ENCODE results near the gene IMPDH1.
A peak's percentile ranks its signal among the peaks of the same experiment; 100 is the strongest.
"Not testable (repeated sequence)": the region's sequence is repeated elsewhere in the genome, so short reads cannot be mapped to it uniquely, and the experiment has no call there.

IMPDH1 gene

DNA sequence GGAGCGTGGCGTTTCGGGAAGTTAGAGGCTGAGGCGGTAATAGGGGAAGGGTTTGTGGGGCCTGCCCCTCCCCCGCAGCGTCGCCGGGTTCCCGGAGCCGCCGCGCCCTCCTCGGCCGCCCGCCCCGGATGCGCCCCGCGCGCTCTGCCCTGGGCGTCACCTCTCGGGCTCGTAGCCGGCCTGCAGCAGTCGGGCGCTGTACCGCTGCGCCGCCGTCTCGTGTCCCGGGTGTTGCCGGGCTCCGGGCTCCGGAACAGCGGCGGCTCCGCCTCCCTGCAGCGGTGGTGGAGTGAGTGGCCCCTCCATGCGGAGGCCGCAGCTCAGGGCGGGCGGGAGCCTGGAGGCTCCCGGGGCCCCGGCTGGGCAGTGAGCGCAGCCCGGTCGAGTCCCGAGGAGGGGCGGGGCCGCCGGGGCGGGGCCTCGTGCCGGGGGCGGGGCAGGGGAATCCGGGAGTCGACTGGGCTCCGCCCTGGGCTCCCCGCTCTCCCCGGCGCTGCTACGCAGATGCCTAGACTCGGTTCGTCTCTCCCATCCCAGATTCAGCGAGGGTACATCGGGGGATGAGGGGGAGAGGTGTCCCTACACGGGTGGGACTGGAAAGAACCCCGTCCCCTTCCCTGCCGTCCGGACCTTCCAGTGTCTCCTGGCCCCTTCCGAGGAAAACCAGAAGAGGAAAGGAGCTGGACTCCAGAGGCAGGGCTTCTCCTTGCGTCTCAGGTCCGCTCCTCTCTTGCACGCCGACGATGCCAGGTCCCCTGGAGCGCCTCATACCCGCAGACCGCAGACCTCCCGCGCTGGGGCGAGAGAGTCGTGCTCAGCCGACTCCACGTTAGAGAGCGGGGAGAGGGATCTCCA, at the start of gene IMPDH1:
Gene IMPDH1, minus strand, starts transcription at position 387 of the 855 bp plus-strand sequence. Its CDS starts 81 bp downstream, at position 306.
- DNase-seq: peak in 13 of 14 donors; percentile 47 to 82 (median 68)

DNA sequence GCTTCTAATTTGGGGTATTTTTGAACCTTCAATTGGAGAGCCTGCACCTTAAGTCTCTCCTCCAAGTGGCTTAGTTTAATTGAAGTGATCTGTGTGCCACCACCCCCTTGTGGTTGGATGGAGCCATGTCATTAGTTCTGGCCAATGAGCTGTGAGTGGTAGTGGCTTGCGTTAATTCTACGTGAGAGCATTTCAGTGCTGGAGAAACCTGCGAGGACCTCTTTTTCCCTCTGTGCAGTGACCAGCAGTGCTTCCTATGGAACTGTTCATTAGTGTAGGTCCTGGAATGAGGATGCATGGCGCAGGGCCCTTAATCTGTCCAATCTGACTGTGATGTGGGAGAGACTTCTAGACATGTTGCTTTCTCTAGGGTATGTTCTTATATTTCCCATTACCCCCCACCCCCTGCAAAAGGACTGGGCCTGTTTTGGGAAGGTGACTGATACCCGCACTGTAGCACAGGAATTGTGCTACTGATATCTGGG, 49.7 kb upstream of the IMPDH1 start:
- DNase-seq: peak in 9 of 14 donors; percentile 21 to 49 (median 35)

DNA sequence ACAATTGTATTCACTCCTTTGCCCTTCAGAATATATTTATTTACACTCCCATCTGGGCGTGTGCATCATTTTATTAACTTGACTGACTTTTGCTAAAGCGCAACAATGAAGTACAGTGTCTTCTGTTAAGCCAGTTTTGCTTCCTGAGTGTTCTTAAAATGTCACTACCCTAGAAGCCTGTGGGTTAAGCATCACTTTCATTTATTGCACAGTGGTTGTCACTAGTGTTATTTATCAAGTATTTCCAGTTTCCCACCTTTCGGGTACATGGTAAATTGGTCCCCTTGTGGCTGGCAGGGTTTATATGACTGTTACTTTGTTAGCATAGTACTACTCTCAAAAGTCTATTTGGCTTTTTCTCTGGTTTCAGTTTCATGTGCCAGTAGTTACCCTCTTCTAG, 49.2 kb upstream of the IMPDH1 start:
- DNase-seq: no peak

DNA sequence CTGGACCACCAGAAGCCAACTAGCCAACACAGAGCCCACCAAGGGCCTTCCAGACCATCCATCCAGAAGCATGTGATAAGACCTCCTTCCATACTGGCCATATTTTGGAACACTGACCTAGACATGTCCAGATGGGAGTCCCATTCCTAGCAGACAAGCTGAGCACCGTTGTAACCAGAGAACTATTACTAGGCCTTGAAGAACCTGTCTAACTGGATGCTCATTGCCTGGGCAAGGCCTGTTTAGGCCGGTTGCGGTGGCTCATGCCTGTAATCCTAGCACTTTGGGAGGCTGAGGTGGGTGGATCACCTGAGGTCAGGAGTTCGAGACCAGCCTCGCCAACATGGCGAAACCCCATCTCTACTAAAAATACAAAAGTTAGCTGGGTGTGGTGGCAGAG, 47.6 kb upstream of the IMPDH1 start:
- not testable (repeated sequence) for DNase-seq

DNA sequence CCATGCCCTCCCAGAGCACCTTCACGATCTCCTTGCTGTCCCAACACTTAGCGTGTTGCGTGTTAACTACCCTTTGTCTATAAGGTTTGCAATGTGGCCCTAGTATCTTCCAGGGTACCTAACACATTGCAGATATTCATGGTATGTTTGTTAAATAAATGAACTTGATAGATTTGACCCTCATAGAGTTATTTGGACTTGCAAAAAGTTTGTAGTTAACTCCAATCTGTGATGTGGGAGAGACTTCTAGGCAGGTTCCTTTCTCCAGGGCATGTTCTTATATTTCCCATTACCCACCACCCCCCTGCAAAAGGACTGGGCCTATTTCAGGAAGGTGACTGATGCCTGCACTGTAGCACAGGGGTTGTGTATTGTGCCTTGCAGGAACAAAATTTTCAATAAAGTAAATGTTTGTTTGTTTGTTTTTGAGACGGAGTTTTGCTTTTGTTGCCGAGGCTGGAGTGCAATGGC, 46.5 kb upstream of the IMPDH1 start:
- no peak for DNase-seq

DNA sequence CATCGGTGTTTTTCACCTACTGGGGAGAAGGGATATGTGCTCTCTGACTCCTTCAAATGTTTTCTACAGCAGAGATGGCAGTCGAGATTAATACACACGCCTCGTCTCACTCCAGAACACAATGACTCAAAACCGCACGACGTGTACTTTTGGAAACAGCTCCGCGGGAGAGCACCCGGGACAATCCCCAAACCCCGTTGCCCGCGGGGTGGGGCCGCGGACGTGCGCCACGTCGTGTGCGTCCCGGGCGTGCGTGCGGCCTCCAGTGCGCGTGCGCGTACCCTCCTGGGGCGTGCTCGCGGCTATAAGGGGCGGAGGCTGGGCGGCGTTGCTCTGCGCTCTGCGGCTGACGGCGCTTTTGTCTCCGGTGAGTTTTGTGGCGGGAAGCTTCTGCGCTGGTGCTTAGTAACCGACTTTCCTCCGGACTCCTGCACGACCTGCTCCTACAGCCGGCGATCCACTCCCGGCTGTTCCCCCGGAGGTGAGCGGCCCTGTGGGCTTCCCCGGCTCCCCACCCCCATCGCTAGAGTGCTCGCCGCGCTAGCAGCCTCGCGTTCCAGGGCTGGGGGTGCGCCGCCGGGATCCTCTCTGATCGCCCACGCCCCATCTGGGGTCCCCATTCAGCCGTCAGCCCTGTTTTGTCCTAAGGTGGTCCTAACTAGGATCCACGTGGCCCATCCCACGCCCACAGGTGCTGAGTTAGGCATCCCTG, 45.9 kb upstream of the IMPDH1 start, which contains the start of gene HILPDA:
Gene HILPDA, plus strand, starts transcription at position 336 of the 712 bp plus-strand sequence. CDS start 1,391 bp downstream, outside the sequence.
- DNase-seq: peak; percentile 52 to 91 (median 85)

DNA sequence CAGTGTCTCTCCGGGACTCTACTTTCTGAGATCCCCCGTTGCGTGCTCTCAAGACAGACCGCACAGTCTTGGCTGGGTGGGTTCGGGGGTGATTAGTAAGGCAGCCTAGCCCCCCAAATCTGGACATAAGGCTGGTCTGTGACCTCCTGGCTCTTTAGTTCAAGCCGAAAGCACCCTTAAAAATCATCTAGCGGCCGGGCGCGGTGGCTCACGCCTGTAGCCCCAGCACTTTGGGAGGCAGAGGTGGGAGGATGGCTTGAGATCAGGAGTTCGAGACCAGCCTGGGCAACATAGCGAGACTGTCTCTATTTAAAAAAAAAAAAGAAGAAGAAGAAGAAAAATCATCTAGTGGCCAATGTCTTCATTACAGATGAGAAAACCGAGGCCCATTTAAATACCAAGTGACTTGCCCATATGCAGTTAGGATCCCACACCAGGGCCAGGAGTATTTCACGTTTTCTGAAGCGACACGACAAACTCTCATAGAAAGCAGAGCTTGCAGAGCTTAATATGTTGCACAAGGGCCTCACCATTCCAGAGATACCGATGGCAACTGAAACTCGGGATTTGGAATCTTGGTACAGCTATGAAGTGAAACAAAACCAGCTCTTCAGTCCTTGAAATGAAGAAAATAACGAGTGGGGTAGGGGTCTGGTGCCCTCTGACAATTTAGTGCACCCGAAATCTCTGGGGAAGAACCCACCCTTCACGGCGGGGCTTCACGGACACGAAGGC, 45.2 kb upstream of the IMPDH1 start:
- DNase-seq: no peak

DNA sequence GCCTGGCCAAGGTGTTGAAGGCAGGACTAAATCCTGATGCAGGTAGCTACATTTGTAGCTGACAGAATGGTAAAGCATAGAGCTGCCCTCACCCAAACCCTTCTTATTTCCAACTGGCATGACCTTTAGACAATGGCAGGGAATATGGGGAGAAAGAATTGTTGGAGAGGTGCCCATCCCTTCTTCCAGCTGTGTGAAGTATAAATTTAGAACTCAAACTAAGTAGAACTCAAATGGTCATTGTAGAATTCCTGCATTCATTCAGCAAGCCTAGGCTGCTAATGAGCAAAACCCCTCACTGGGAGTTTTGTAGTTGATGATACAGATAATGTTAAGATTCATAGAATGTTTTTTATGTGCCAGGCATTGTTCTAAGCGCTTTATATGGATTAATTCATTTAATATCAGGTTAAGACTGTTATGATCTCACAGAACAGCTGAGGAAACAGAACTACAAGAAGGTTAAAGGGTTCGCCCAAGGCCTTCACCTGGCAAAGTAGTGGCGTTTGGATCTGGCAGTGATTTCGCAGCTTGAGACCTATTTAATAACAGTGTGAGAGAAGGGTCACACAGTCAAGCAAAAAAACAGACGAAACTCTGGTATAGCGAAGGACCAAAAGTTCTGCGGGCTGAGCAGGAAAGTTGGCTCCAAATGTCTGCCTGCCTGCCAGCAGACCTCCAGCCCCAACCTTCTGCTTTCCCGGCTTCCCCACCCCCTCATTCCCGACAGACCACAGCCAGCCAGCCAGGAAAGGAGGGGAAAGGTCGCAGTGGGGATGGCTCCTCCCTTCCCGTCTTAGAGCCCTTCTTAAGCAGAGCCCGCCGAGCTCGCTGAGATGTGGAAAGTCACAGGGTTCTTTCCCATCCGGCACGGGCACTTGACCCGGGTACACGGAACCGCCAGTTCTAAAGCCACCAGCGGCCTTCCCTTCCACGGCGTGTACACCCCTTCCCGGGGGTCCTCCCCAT, 44.3 kb upstream of the IMPDH1 start:
- peak in 11 of 14 donors; percentile 14 to 87 (median 52) for DNase-seq

DNA sequence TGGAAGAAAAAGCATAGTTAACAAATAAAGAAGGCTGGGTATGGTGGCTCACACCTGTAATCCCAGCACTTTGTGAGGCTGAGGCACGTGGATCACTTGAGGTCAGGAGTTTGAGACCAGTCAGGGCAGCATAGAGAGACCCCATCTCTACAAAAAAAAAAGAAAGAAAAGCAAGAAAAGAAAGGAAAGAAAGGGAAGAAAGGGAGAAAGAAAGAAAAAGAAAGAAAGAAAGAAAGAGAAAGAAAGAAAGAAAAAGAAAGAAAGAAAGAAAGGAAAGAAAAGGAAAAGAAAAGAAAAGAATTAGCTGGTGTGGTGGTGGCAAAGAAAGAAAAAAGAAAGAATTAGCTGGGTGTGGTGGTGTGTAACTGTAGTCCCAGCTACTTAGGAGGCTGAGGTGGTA, 42.8 kb upstream of the IMPDH1 start:
- no peak for DNase-seq

DNA sequence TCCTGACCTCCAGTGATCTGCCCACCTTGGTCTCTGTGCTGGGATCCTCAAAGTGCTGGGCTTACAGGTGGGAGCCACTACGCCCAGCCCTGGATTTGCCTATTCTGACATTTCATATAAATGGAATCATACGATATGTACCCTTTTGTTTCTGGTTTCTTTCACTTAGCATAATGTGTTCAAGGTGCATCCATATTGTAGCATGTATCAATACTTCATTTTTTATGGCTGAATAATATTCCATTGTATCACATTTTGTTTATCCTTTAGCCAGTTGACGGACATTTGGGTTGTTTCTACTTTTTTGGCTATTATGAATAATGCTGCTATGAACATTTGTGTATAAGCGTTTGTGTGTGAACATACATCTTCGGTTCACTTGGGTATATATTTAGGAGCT, 41.1 kb upstream of the IMPDH1 start:
- no peak for DNase-seq

DNA sequence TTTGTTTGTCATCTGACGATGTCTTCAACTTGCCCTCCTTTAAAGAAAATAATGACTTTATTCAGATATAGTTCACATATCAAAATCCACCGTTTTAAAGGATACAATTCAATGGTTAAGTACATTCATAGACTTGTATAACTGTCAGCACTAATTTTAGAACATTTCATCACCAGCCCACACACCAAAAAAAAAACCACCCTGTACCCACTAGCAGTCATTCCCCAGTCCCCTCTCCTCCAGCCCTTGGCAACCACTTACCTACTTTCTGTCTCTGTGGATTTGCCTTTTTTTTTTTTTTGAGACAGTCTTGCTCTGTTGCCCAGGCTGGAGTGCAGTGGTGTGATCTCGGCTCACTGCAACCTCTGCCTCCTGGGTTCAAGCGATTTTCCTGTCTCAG, 40.6 kb upstream of the IMPDH1 start:
- DNase-seq: no peak

DNA sequence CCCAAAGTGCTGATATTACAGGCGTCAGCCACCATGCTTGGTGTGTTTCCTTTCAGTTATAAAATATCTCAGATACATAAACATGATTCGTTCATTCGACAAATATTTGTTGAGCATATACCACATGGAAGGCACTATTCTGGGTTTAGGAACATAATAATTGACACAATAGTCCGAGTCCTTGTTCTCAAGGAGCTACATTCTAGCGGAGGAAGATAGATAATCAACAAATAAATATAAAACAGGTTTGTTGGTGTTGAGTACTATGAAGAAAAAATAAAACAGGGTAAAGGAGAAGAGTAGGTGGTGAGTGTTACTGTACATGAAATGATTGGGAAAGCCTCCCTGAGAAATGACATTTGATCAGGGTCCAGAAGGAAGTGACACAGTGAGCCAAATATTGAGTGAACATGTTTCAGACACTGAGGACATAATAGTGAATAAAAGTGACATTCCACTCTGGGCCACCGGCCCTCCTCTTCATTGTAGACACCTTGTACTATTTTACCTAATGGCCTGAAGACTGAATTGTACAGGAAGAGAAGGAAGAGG, 39.0 kb upstream of the IMPDH1 start:
- no peak for DNase-seq

DNA sequence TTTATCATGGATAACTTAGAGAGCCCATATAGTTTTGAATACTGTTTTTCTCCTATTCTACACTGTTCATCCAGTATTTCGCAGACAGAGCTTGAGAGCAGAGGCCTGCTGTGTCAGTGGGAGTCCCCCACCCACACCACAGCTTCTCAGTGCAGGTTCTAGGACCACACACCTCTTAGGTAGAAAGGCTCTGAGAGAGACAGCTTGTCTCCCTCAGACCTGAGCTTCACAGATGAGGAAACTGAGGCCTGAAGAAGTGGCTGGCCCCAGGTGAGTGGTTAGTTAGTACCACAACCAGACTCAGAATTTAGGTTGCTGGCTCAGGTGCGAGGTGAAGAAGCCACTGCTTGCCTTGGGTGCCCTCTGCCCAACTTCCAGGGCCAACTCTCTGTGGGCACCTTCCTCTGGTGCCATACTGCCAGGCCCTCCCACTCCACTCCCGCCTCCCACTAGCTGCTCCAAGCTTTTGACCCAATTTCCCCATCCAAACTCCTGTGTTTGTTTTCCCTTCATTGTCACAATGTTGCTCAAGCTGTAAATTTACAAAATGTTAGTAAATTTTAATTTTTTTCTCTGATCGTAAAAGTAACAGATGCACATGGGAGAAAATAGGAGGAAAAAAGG, 38.3 kb upstream of the IMPDH1 start:
- no peak for DNase-seq

DNA sequence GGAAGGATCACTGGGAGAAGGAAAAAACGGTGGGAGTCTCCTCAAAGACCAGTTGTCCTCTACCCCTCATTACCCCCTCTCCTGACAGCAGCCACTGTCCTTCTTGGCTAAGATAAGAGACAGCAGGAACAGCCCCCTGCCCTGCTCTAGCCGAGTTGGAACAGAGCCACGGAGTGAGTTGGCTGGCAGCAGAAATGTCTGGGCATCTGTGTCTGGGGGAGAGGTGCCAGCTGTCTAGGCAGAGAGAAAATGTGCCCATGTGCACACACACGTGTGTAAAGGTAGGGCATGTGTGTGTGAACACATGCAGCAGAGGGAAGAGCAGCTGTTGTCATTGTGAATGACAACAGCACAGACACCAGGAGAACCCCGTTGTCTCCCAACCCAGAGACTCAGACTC, 36.5 kb upstream of the IMPDH1 start:
- DNase-seq: peak in 5 of 14 donors; percentile 6 to 39 (median 20)

DNA sequence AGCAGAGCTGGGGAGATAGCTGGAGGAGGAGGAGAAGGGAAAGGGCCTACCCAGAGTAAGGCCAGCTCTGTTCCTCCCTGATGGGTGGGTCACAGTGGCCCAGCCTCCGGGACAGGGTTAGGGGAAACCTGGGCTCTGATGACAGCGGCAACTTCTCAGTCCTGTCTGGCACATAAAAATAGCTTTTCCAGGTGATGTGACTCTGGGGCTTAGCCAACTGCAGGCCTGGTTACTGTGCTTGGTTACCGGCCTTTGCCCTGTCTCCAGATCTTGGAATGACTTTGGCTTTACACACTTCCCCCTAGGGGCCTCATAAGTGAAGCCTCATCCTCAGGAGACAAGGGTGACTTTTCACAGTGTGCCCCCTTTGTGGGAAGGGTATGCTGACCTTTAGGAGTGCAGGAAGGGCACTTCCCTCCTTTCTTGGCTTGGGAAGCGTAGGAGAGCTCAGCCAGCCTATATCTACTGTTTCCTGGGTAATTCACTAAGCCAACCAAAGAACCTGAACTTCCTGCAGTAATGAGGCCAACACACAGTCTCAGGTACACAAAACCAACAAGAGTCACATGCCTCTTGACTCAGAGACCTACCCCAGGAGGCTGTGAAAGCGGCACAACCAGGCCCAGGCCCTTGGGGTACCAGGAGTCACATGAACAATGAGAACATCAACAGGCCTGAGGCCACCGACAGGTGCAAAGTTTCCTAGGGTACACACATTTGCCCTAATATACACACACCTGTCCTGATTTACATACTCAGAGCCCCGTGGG, 34.2 kb upstream of the IMPDH1 start:
- DNase-seq: no peak

DNA sequence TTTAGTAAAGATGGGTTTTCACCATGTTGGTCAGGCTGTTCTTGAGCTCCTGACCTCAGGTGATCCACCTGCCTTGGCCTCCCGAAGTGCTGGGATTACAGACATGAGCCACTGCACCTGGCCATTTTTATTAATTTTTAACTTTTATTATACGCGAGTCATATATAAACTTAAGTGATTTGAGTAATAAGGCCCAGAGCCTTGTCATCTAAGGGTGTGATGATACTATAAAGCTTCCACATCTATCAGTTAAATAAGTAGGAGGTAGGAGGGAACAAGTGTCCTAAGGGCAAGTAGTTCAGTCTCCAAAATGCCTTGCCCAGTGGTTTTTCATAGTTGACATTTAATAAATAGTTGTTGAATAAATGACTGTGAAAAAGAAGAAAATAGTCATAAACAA, 32.6 kb upstream of the IMPDH1 start:
- DNase-seq: no peak

DNA sequence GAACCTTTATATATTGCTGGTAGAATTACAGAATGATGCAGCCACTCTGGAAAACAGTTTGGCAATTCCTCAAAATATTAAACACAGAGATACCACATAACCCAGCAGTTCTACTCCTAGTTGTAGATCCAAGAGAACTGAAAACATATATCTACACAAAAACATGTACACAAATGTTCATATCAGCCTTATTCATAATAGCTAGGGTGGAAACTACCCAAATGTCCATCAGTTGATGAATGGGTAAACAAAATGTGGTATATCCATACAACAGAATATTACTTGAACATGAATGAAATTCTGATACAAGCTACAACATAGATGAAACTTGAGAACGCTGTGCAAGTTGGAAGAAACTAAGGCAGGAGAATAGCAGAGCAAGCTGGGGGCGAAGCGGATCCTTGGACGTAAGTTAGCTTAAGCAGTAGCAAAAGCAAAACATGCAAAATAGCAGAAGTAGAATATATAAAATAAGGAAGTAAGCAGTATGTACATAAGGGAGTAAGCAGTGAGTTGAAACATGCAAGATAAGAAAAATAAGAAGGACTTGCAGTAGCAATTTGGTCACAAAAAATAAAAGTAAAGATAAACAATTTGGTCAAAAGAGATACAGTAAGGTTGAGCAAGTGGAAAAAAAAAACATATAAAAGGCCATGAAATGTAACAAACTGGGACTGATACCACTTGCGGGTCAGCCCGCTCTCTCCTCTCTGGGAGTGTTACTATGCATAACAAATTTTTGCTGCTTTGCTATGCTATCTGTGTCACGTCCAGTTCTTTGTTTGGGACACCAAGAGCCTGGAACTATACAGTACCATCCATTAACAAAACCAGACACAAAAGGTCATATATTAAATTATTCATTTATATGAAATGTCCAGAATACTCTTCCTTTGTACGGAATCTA, 27.9 kb upstream of the IMPDH1 start:
- no peak for DNase-seq

DNA sequence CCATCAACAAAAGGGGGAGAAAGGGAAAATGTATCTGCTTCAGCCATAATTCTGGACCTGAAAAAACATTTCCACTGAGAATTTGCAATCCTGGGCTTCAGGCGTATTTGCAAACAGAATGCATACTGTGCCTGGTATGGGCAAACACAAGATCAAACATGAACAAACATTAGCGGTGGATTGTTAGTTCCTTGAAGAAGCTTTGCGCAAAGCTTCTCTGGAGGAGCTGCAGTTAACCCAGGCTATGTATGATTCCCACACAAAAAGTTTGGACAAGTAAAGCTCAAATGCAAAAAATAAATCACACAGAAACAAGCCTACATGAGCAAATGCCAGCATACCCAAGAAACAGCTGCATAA, 25.5 kb upstream of the IMPDH1 start:
- no peak for DNase-seq
